Measurements from ENCODE around the gene GRIA4.
"Not testable (repeated sequence)": the region's sequence is repeated elsewhere in the genome, so short reads cannot be mapped to it uniquely, and the experiment has no call there.

The GRIA4 gene

GRCh38 chr11:106001304-106002012 lies 391.6 kb downstream of the GRIA4 start:
- in situ Hi-C loops (cut with HindIII; ENCODE audit: low pct_unique_long_range_greater_than_20kb, low sequenced_read_pairs): no loop called here
- no peak for DNase-seq (ENCODE audit: low read depth in 1 of 2, low spot score in 1 of 2)
- no peak for TF ChIP-seq JUND (IDR thresholded peaks at IDR 0.05; ENCODE audit: low read depth)

- in situ Hi-C loops (cut with HindIII; ENCODE audit: low pct_unique_long_range_greater_than_20kb, low sequenced_read_pairs); DNase-seq (ENCODE audit: low read depth in 1 of 2, low spot score in 1 of 2): not testable (repeated sequence)
Measured at GRCh38 chr11:106003094-106003493, 393.2 kb downstream of the GRIA4 start.

GRCh38 chr11:106011481-106011880 lies 401.6 kb downstream of the GRIA4 start:
- no peak for TF ChIP-seq JUND (IDR thresholded peaks at IDR 0.05; ENCODE audit: low read depth)
- in situ Hi-C loops (cut with HindIII; ENCODE audit: low pct_unique_long_range_greater_than_20kb, low sequenced_read_pairs): no loop called here
- no peak for DNase-seq (ENCODE audit: low read depth in 1 of 2, low spot score in 1 of 2)

- TF ChIP-seq JUND (IDR thresholded peaks at IDR 0.05; ENCODE audit: low read depth): no peak
- DNase-seq (ENCODE audit: low read depth in 1 of 2, low spot score in 1 of 2): no peak
- in situ Hi-C loops (cut with HindIII; ENCODE audit: low pct_unique_long_range_greater_than_20kb, low sequenced_read_pairs): no loop called here
Measured at GRCh38 chr11:106012744-106013143, 402.9 kb downstream of the GRIA4 start.

GRCh38 chr11:106014035-106014434 lies 404.2 kb downstream of the GRIA4 start:
- no peak for TF ChIP-seq JUND (IDR thresholded peaks at IDR 0.05; ENCODE audit: low read depth)
- no peak for DNase-seq (ENCODE audit: low read depth in 1 of 2, low spot score in 1 of 2)
- in situ Hi-C loops (cut with HindIII; ENCODE audit: low pct_unique_long_range_greater_than_20kb, low sequenced_read_pairs): no loop called here

- no peak for TF ChIP-seq JUND (IDR thresholded peaks at IDR 0.05; ENCODE audit: low read depth)
- DNase-seq (ENCODE audit: low read depth in 1 of 2, low spot score in 1 of 2): no peak
- in situ Hi-C loops (cut with HindIII; ENCODE audit: low pct_unique_long_range_greater_than_20kb, low sequenced_read_pairs): no loop called here
Measured at GRCh38 chr11:106014620-106015019, 404.7 kb downstream of the GRIA4 start.

- in situ Hi-C loops (cut with HindIII; ENCODE audit: low pct_unique_long_range_greater_than_20kb, low sequenced_read_pairs): no loop called here
- no peak for TF ChIP-seq JUND (IDR thresholded peaks at IDR 0.05; ENCODE audit: low read depth)
- no peak for DNase-seq (ENCODE audit: low read depth in 1 of 2, low spot score in 1 of 2)
Measured at GRCh38 chr11:106015066-106015465, 405.2 kb downstream of the GRIA4 start.

- in situ Hi-C loops (cut with HindIII; ENCODE audit: low pct_unique_long_range_greater_than_20kb, low sequenced_read_pairs): no loop called here
- no peak for DNase-seq (ENCODE audit: low read depth in 1 of 2, low spot score in 1 of 2)
- TF ChIP-seq JUND (IDR thresholded peaks at IDR 0.05; ENCODE audit: low read depth): no peak
Measured at GRCh38 chr11:106017093-106017492, 407.2 kb downstream of the GRIA4 start.

- no peak for DNase-seq (ENCODE audit: low read depth in 1 of 2, low spot score in 1 of 2)
- no peak for TF ChIP-seq JUND (IDR thresholded peaks at IDR 0.05; ENCODE audit: low read depth)
- in situ Hi-C loops (cut with HindIII; ENCODE audit: low pct_unique_long_range_greater_than_20kb, low sequenced_read_pairs): no loop called here
Measured at GRCh38 chr11:106021181-106021966, 411.5 kb downstream of the GRIA4 start.

- in situ Hi-C loops (cut with HindIII; ENCODE audit: low pct_unique_long_range_greater_than_20kb, low sequenced_read_pairs): no loop called here
- no peak for TF ChIP-seq JUND (IDR thresholded peaks at IDR 0.05; ENCODE audit: low read depth)
- DNase-seq (ENCODE audit: low read depth in 1 of 2, low spot score in 1 of 2): peak; percentile 97 to 100
Measured at GRCh38 chr11:106021967-106022794, 412.3 kb downstream of the GRIA4 start, which contains the start of gene MSANTD4. MSANTD4 (minus strand) TSS chr11:106022240; CDS start chr11:106010917, 11,323 bp downstream.

GRCh38 chr11:106022795-106023275 lies 413.0 kb downstream of the GRIA4 start:
- in situ Hi-C loops (cut with HindIII; ENCODE audit: low pct_unique_long_range_greater_than_20kb, low sequenced_read_pairs): no loop called here
- DNase-seq (ENCODE audit: low read depth in 1 of 2, low spot score in 1 of 2): no peak
- TF ChIP-seq JUND (IDR thresholded peaks at IDR 0.05; ENCODE audit: low read depth): no peak

- no peak for TF ChIP-seq JUND (IDR thresholded peaks at IDR 0.05; ENCODE audit: low read depth)
- DNase-seq (ENCODE audit: low read depth in 1 of 2, low spot score in 1 of 2): no peak
- in situ Hi-C loops (cut with HindIII; ENCODE audit: low pct_unique_long_range_greater_than_20kb, low sequenced_read_pairs): no loop called here
Measured at GRCh38 chr11:106030609-106031008, 420.7 kb downstream of the GRIA4 start.

Data from T47D (cell line).